ENCODE measurements around the gene PIGZ. TPM values are rescaled to one million over a fixed set of nuclear protein-coding genes. Genes with fewer than 3 reads are reported as not detected.

The PIGZ gene
- total RNA-seq, 3 donors from 2014 or later: 10.5 to 14.4 (median 12.0) TPM

GRCh38 chr3:196954832-196955231 is 13.8 kb downstream of the PIGZ start:
- DNase-seq (ENCODE audit: low spot score in 2 of 2): no peak
- H3K27ac ChIP-seq: no peak overlapping the region
- no peaks in the 10 kb centered on the region for H3K36me3 ChIP-seq
- TF ChIP-seq POLR2A (IDR thresholded peaks at IDR 0.05) (no peak), POLR2AphosphoS5 (IDR thresholded peaks at IDR 0.05) (no peak), CTCF (IDR thresholded peaks at IDR 0.05) (no peak)
- H3K27me3 ChIP-seq: no peaks in the 10 kb centered on the region
- H3K9me3 ChIP-seq: no peaks in the 10 kb centered on the region
- intact Hi-C loops (cut with DNase I; ENCODE audit: low total_unique reads): no loop called here
- H3K4me3 ChIP-seq: no peak overlapping the region
- no peaks in the 10 kb centered on the region for H3K4me1 ChIP-seq

- H3K27me3 ChIP-seq: no peaks in the 10 kb centered on the region
- no peaks in the 10 kb centered on the region for H3K9me3 ChIP-seq
- intact Hi-C loops (cut with DNase I; ENCODE audit: low total_unique reads): no loop called here
- H3K4me3 ChIP-seq: no peak overlapping the region
- H3K4me1 ChIP-seq: no peaks in the 10 kb centered on the region
- TF ChIP-seq CTCF (IDR thresholded peaks at IDR 0.05) (no peak), POLR2AphosphoS5 (IDR thresholded peaks at IDR 0.05) (no peak), POLR2A (IDR thresholded peaks at IDR 0.05) (no peak)
- no peaks in the 10 kb centered on the region for H3K36me3 ChIP-seq
- no peak for DNase-seq (ENCODE audit: low spot score in 2 of 2)
- H3K27ac ChIP-seq: no peak overlapping the region
Measured at GRCh38 chr3:196951371-196951770, 17.3 kb downstream of the PIGZ start.

GRCh38 chr3:196949750-196950149 is 18.9 kb downstream of the PIGZ start:
- H3K4me1 ChIP-seq: no peaks in the 10 kb centered on the region
- intact Hi-C loops (cut with DNase I; ENCODE audit: low total_unique reads): no loop called here
- no peak overlapping the region for H3K27ac ChIP-seq
- no peak for DNase-seq (ENCODE audit: low spot score in 2 of 2)
- no peaks in the 10 kb centered on the region for H3K9me3 ChIP-seq
- H3K27me3 ChIP-seq: no peaks in the 10 kb centered on the region
- no peak overlapping the region for H3K4me3 ChIP-seq
- TF ChIP-seq POLR2AphosphoS5 (IDR thresholded peaks at IDR 0.05) (no peak), CTCF (IDR thresholded peaks at IDR 0.05) (no peak), POLR2A (IDR thresholded peaks at IDR 0.05) (no peak)
- no peaks in the 10 kb centered on the region for H3K36me3 ChIP-seq

GRCh38 chr3:196949285-196949619 is 19.4 kb downstream of the PIGZ start:
- DNase-seq (ENCODE audit: low spot score in 2 of 2): no peak
- Histone ChIP-seq H3K4me1 (no peaks in the 10 kb centered on the region), H3K36me3 (no peaks in the 10 kb centered on the region), H3K27me3 (no peaks in the 10 kb centered on the region), H3K27ac (no peak overlapping the region), H3K9me3 (no peaks in the 10 kb centered on the region), H3K4me3 (no peak overlapping the region)
- no peak for TF ChIP-seq CTCF (IDR thresholded peaks at IDR 0.05)
- no peak for TF ChIP-seq POLR2A (IDR thresholded peaks at IDR 0.05)
- no peak for TF ChIP-seq POLR2AphosphoS5 (IDR thresholded peaks at IDR 0.05)
- intact Hi-C loops (cut with DNase I; ENCODE audit: low total_unique reads): no loop called here

- no peaks in the 10 kb centered on the region for H3K36me3 ChIP-seq
- no peak overlapping the region for H3K27ac ChIP-seq
- H3K4me3 ChIP-seq: no peak overlapping the region
- TF ChIP-seq POLR2AphosphoS5 (IDR thresholded peaks at IDR 0.05): no peak
- TF ChIP-seq POLR2A (IDR thresholded peaks at IDR 0.05): no peak
- TF ChIP-seq CTCF (IDR thresholded peaks at IDR 0.05): no peak
- intact Hi-C loops (cut with DNase I; ENCODE audit: low total_unique reads): no loop called here
- peaks cover 0 to 5% of the 10 kb centered on the region in 2 donors for H3K4me1 ChIP-seq
- H3K27me3 ChIP-seq: no peaks in the 10 kb centered on the region
- no peak for DNase-seq (ENCODE audit: low spot score in 2 of 2)
- H3K9me3 ChIP-seq: no peaks in the 10 kb centered on the region
Measured at GRCh38 chr3:196948442-196949284, 20.0 kb downstream of the PIGZ start.
